GM19468 (cell line): ENCODE data around the gene SERPINA1.

Experiments
- ATAC-seq: cut with Tn5 transposase; IDR thresholded peaks from one replicate; pipeline ENCODE4 v1.9.1; 2021; ENCODE audit warnings: mild to moderate bottlenecking, moderate library complexity, moderate number of reproducible peaks; ENCODE audit not compliant: unreplicated experiment; ENCODE audit errors: extremely low read depth

The SERPINA1 gene

GRCh38 chr14:94330857-94331256, 57.5 kb downstream of the SERPINA1 start:
- ATAC-seq, result no peak

- no peak for ATAC-seq
Measured at GRCh38 chr14:94330432-94330831, 58.0 kb downstream of the SERPINA1 start.

GRCh38 chr14:94329857-94330256, 58.5 kb downstream of the SERPINA1 start:
- ATAC-seq, result no peak

- no peak for ATAC-seq
Measured at GRCh38 chr14:94328196-94328595, 60.2 kb downstream of the SERPINA1 start.
